ENCODE measurements around the gene TRIM41. TPM values are rescaled to one million over a fixed set of nuclear protein-coding genes. Genes with fewer than 3 reads are reported as not detected.

The TRIM41 gene
- polyA plus RNA-seq, 1 donor (not counting 4 experiments of a cell fraction or from before 2014, with no cell fraction given): 13.4 TPM

- FAIRE-seq: no peak
- H3K27ac ChIP-seq (ENCODE audit: control insufficient read depth, insufficient read depth, low read length): no peak overlapping the region
- peaks cover 39% of the 10 kb centered on the region for H4K20me1 ChIP-seq (ENCODE audit: control insufficient read depth, extremely low read depth, insufficient read depth, low read length)
These were observed 10.8 kb downstream of the TRIM41 start for GRCh38 chr5:181233801-181234454.

DNA sequence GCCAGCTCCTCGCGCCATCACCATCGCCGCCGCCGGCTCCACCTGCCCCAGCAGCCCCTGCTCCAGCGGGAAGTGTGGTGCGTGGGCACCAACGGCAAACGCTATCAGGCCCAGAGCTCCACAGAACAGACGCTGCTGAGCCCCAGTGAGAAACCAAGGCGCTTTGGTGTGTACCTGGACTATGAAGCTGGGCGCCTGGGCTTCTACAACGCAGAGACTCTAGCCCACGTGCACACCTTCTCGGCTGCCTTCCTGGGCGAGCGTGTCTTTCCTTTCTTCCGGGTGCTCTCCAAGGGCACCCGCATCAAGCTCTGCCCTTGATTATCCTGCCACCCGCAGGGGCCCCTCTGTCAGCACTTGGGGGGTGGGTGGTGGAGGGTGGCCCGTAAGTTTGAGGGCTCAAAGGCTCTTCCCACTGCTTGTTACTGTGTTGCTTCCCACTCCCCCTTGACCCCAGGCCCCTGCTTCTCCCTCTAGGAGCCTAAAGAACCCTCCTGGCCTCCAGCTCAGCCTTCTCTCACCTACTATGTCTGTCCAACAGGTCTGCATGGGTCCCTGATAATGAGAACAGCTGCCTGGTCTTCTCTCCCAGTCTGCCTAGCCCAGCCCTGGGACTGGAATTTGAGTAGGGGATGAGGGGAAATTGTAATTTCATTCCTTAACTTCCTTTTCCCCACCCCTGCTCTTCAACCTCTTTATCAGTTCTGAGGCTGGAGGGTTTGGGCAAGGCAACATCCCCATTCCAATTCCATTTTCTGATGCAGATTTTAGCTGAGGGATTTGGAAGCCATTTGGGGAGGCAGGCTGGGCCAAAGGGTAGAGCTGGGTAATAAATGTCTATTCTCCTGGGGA is 11.6 kb downstream of the TRIM41 start:
- no peak for TF ChIP-seq EZH2 (IDR thresholded peaks at IDR 0.05; ENCODE audit: low read length)
- no peak for TF ChIP-seq CTCF (optimal IDR thresholded peaks at IDR 0.05 in 1 of 3, IDR thresholded peaks at IDR 0.05 in 1 of 3, conservative IDR thresholded peaks at IDR 0.05 in 1 of 3; ENCODE audit: extremely low read depth in 1 of 3, insufficient read depth in 2 of 3, low read length in 3 of 3)
- Histone ChIP-seq H2AFZ (ENCODE audit: control insufficient read depth, low read length) (no peak overlapping the region), H3K9me3 (ENCODE audit: control insufficient read depth, low read depth, low read length) (no peaks in the 10 kb centered on the region), H4K20me1 (ENCODE audit: control insufficient read depth, extremely low read depth, insufficient read depth, low read length) (peaks cover 47% of the 10 kb centered on the region), H3K27ac (ENCODE audit: control insufficient read depth, insufficient read depth, low read length) (no peak overlapping the region), H3K4me2 (ENCODE audit: control insufficient read depth, extremely low read depth, insufficient read depth, low read depth, low read length) (no peak overlapping the region), H3K36me3 (ENCODE audit: control insufficient read depth in 2 of 2, extremely low read depth in 1 of 2, insufficient read depth in 2 of 2, low read length in 2 of 2) (peaks cover 49 to 60% of the 10 kb centered on the region in 2 experiments), H3K79me2 (ENCODE audit: control insufficient read depth, insufficient read depth, low read length) (peaks cover 22% of the 10 kb centered on the region), H3K4me1 (ENCODE audit: control insufficient read depth, extremely low read depth, insufficient read depth, low read length) (no peaks in the 10 kb centered on the region), H3K27me3 (ENCODE audit: control insufficient read depth, extremely low read depth, insufficient read depth, low read length) (no peaks in the 10 kb centered on the region), H3K9me1 (ENCODE audit: control insufficient read depth, extremely low read depth, insufficient read depth, low read length) (no peaks in the 10 kb centered on the region), H3K4me3 (ENCODE audit: control insufficient read depth in 2 of 3, extremely low read depth in 1 of 3, insufficient read depth in 2 of 3, low read depth in 1 of 3, low read length in 3 of 3) (no peak overlapping the region), H3K9ac (ENCODE audit: control insufficient read depth, extremely low read depth, insufficient read depth, low read length) (no peak overlapping the region)
- DNase-seq (ENCODE audit: low read depth, low spot score) (no peak), FAIRE-seq (no peak)
- dilution Hi-C loops (cut with MboI; ENCODE audit: extremely low pct_ligation_motif_present, low sequenced_read_pairs): no loop called here

More at GRCh38 chr5:181233801-181234454, 10.8 kb downstream of the TRIM41 start:
- Histone ChIP-seq H3K4me3 (ENCODE audit: control insufficient read depth in 2 of 3, extremely low read depth in 1 of 3, insufficient read depth in 2 of 3, low read depth in 1 of 3, low read length in 3 of 3) (no peak overlapping the region), H3K36me3 (ENCODE audit: control insufficient read depth in 2 of 2, extremely low read depth in 1 of 2, insufficient read depth in 2 of 2, low read length in 2 of 2) (peaks cover 48 to 54% of the 10 kb centered on the region in 2 experiments), H3K9me3 (ENCODE audit: control insufficient read depth, low read depth, low read length) (no peaks in the 10 kb centered on the region), H3K9ac (ENCODE audit: control insufficient read depth, extremely low read depth, insufficient read depth, low read length) (no peak overlapping the region), H3K27me3 (ENCODE audit: control insufficient read depth, extremely low read depth, insufficient read depth, low read length) (no peaks in the 10 kb centered on the region), H2AFZ (ENCODE audit: control insufficient read depth, low read length) (no peak overlapping the region), H3K79me2 (ENCODE audit: control insufficient read depth, insufficient read depth, low read length) (peaks cover 15% of the 10 kb centered on the region), H3K9me1 (ENCODE audit: control insufficient read depth, extremely low read depth, insufficient read depth, low read length) (no peaks in the 10 kb centered on the region), H3K4me2 (ENCODE audit: control insufficient read depth, extremely low read depth, insufficient read depth, low read depth, low read length) (no peak overlapping the region), H3K4me1 (ENCODE audit: control insufficient read depth, extremely low read depth, insufficient read depth, low read length) (no peaks in the 10 kb centered on the region)
- dilution Hi-C loops (cut with MboI; ENCODE audit: extremely low pct_ligation_motif_present, low sequenced_read_pairs): no loop called here
- TF ChIP-seq EZH2 (IDR thresholded peaks at IDR 0.05; ENCODE audit: low read length) (no peak), CTCF (optimal IDR thresholded peaks at IDR 0.05 in 1 of 3, IDR thresholded peaks at IDR 0.05 in 1 of 3, conservative IDR thresholded peaks at IDR 0.05 in 1 of 3; ENCODE audit: extremely low read depth in 1 of 3, insufficient read depth in 2 of 3, low read length in 3 of 3) (no peak)
- no peak for DNase-seq (ENCODE audit: low read depth, low spot score)

All from keratinocyte (primary cell).